GM19043 (cell line): Measurements from ENCODE around the gene SMYD4.
"Not testable (repeated sequence)": the region's sequence is repeated elsewhere in the genome, so short reads cannot be mapped to it uniquely, and the experiment has no call there.

Experiments used
- ATAC-seq: cut with Tn5 transposase; IDR thresholded peaks from one replicate; pipeline ENCODE4 v1.9.1; 2021; ENCODE audit warnings: low read depth; ENCODE audit not compliant: unreplicated experiment

Gene SMYD4

GRCh38 chr17:1758807-1759206, 70.9 kb downstream of the SMYD4 start:
- ATAC-seq: no peak

- no peak for ATAC-seq
These were observed 73.9 kb downstream of the SMYD4 start for GRCh38 chr17:1755827-1756262.

GRCh38 chr17:1755252-1755826, 74.4 kb downstream of the SMYD4 start:
- no peak for ATAC-seq

- no peak for ATAC-seq
These were observed 75.1 kb downstream of the SMYD4 start for GRCh38 chr17:1754430-1755112.

GRCh38 chr17:1753767-1754429, 75.8 kb downstream of the SMYD4 start:
- ATAC-seq: no peak

- no peak for ATAC-seq
These were observed 77.1 kb downstream of the SMYD4 start for GRCh38 chr17:1752425-1753262.

- ATAC-seq: no peak
These were observed 79.1 kb downstream of the SMYD4 start for GRCh38 chr17:1750628-1751027.

GRCh38 chr17:1746975-1747543, 82.6 kb downstream of the SMYD4 start:
- no peak for ATAC-seq

- no peak for ATAC-seq
These were observed 84.1 kb downstream of the SMYD4 start for GRCh38 chr17:1745513-1746020.

GRCh38 chr17:1744551-1745512, 84.9 kb downstream of the SMYD4 start:
- ATAC-seq: no peak

GRCh38 chr17:1743088-1743439, 86.6 kb downstream of the SMYD4 start:
- no peak for ATAC-seq

GRCh38 chr17:1742371-1743087, 87.2 kb downstream of the SMYD4 start, which contains the start of gene SERPINF2:
TSS of gene SERPINF2 (plus strand) at chr17:1742871. CDS start at chr17:1744996, 2,125 bp downstream.
- no peak for ATAC-seq

GRCh38 chr17:1741899-1742298, 87.8 kb downstream of the SMYD4 start:
- ATAC-seq: not testable (repeated sequence)

GRCh38 chr17:1737531-1738291, 92.0 kb downstream of the SMYD4 start:
- no peak for ATAC-seq

GRCh38 chr17:1736348-1737281, 93.1 kb downstream of the SMYD4 start:
- no peak for ATAC-seq

- ATAC-seq: no peak
These were observed 93.8 kb downstream of the SMYD4 start for GRCh38 chr17:1735834-1736347.

- no peak for ATAC-seq
These were observed 94.3 kb downstream of the SMYD4 start for GRCh38 chr17:1735418-1735817.
